OCI-LY1 (cell line): ENCODE results near the gene ABR.

Experiments used
- EZH2 ChIP-seq: fragments of 200-600 bp; sonication (generic), shearing (Covaris generic); IDR thresholded peaks from 2 replicates; pipeline ENCODE4 v1.8.0; 2017; ENCODE audit warnings: borderline replicate concordance, mixed run types, mild to moderate bottlenecking, antibody characterized with exemption, low read length, moderate library complexity, mixed read lengths
- TF ChIP-seq, protein P1 (sequence below): fragments of 200-600 bp; sonication (generic), shearing (Covaris generic); IDR thresholded peaks from 2 replicates; pipeline ENCODE4 v1.5.1; 2017; ENCODE audit warnings: mild to moderate bottlenecking, antibody characterized with exemption, low read length, moderate library complexity, mixed read lengths

- TF ChIP-seq, protein P1, sequence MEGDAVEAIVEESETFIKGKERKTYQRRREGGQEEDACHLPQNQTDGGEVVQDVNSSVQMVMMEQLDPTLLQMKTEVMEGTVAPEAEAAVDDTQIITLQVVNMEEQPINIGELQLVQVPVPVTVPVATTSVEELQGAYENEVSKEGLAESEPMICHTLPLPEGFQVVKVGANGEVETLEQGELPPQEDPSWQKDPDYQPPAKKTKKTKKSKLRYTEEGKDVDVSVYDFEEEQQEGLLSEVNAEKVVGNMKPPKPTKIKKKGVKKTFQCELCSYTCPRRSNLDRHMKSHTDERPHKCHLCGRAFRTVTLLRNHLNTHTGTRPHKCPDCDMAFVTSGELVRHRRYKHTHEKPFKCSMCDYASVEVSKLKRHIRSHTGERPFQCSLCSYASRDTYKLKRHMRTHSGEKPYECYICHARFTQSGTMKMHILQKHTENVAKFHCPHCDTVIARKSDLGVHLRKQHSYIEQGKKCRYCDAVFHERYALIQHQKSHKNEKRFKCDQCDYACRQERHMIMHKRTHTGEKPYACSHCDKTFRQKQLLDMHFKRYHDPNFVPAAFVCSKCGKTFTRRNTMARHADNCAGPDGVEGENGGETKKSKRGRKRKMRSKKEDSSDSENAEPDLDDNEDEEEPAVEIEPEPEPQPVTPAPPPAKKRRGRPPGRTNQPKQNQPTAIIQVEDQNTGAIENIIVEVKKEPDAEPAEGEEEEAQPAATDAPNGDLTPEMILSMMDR: no peak
- no peak for TF ChIP-seq EZH2
Measured at GRCh38 chr17:1190751-1191331, 11.1 kb upstream of the ABR start.
